SK-N-SH treated with all-trans-retinoic acid at 6 μM for 48 hours (cell line): ENCODE measurements around the gene JARID2.

Experiments
- ARNTL ChIP-seq: fragments of 450-650 bp; formaldehyde crosslinking; IDR thresholded peaks from 2 replicates; pipeline ENCODE4 v1.5.0; 2020; ENCODE audit warnings: low read depth, mild to moderate bottlenecking, moderate library complexity, borderline replicate concordance
- ESRRG ChIP-seq: fragments of 250-450 bp; sonication (Bioruptor Pico); IDR thresholded peaks from 2 replicates; pipeline ENCODE4 v1.6.1; 2021; ENCODE audit warnings: mild to moderate bottlenecking
- OSR1 ChIP-seq: fragments of 250-450 bp; sonication (Bioruptor Pico); IDR thresholded peaks from 2 replicates; pipeline ENCODE4 v1.8.0; 2022; ENCODE audit warnings: moderate library complexity, mild to moderate bottlenecking, inconsistent platforms
- PPARA ChIP-seq: fragments of 250-450 bp; sonication (Bioruptor Pico); IDR thresholded peaks from 2 replicates; pipeline ENCODE4 v1.5.0; 2020; ENCODE audit warnings: mild to moderate bottlenecking, borderline replicate concordance
- SNAI2 ChIP-seq: fragments of 250-450 bp; sonication (Bioruptor Pico); IDR thresholded peaks from 2 replicates; pipeline ENCODE4 v1.5.0; 2020; ENCODE audit warnings: mild to moderate bottlenecking, moderate library complexity
- TOX ChIP-seq: fragments of 250-450 bp; sonication (Bioruptor Pico); IDR thresholded peaks from 2 replicates; pipeline ENCODE4 v1.8.0; 2021; ENCODE audit warnings: mild to moderate bottlenecking, moderate library complexity, borderline replicate concordance
- TSHZ2 ChIP-seq: fragments of 250-450 bp; sonication (Bioruptor Pico); IDR thresholded peaks from 2 replicates; pipeline ENCODE4 v1.5.0; 2020; ENCODE audit warnings: mild to moderate bottlenecking, moderate library complexity
- ZNF8 ChIP-seq: fragments of 450-650 bp; formaldehyde crosslinking; IDR thresholded peaks from 2 replicates; pipeline ENCODE4 v1.5.0; 2020; ENCODE audit warnings: mild to moderate bottlenecking, moderate library complexity
- TF ChIP-seq, protein P1 (sequence below): fragments of 250-450 bp; sonication (Bioruptor Pico); IDR thresholded peaks from 2 replicates; pipeline ENCODE4 v1.8.0; 2020; ENCODE audit warnings: mild to moderate bottlenecking, moderate library complexity, borderline replicate concordance

DNA sequence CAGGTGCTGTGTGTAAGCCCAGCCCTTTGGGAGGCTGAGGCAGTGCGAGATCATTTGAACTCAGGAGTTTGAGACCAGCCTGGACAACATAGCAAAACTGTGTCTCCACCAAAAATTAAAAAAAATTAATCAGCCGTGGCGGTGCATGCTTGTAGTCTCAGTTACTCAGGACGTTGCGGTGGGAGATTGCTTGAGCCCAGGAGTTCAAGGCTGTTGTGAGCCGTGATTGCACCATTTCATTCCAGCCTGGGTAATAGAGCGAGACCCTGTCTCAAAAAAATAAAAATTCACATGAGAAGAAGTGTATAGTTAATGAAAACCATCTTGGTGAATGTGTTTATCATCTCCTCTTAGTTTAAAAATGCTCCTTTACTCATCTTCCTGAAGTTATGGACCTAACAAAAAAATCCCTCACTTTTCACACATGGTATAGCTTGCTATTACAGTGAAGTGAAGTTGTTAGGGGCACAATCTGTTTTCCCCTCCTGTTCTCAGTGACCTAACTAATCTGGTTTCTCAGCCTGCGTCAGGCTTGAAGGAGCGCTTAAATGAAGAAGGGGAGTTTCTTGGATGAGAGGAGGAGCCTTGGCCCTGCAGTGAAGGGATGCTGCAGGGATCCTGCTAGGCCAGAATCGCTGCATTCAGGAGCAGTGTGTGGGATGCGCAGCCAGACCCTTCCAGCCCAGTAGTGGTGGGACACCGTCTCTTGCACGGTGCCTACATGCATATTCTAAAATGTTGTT lies 45.3 kb downstream of the JARID2 start:
- TF ChIP-seq ESRRG (CRISPR knock-in tag) (no peak), PPARA (CRISPR knock-in tag) (no peak), TOX (CRISPR knock-in tag) (no peak), TSHZ2 (CRISPR knock-in tag) (no peak), OSR1 (CRISPR knock-in tag) (no peak), ARNTL (CRISPR knock-in tag) (no peak), ZNF8 (CRISPR knock-in tag) (no peak), SNAI2 (no peak)
- TF ChIP-seq, protein P1, sequence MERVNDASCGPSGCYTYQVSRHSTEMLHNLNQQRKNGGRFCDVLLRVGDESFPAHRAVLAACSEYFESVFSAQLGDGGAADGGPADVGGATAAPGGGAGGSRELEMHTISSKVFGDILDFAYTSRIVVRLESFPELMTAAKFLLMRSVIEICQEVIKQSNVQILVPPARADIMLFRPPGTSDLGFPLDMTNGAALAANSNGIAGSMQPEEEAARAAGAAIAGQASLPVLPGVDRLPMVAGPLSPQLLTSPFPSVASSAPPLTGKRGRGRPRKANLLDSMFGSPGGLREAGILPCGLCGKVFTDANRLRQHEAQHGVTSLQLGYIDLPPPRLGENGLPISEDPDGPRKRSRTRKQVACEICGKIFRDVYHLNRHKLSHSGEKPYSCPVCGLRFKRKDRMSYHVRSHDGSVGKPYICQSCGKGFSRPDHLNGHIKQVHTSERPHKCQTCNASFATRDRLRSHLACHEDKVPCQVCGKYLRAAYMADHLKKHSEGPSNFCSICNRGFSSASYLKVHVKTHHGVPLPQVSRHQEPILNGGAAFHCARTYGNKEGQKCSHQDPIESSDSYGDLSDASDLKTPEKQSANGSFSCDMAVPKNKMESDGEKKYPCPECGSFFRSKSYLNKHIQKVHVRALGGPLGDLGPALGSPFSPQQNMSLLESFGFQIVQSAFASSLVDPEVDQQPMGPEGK (CRISPR knock-in tag) = no peak
